Tibial nerve (tissue), 4 donors: Measurements from ENCODE around the gene ECT2. TPM values are rescaled to one million over a fixed set of nuclear protein-coding genes. Genes with fewer than 3 reads are reported as not detected.
A peak's percentile ranks its signal among the peaks of the same experiment; 100 is the strongest.
"Not testable (repeated sequence)": the region's sequence is repeated elsewhere in the genome, so short reads cannot be mapped to it uniquely, and the experiment has no call there.

ENCODE experiments used
- DNase-seq, 2 donors: peaks; one replicate each; pipeline ENCODE4 v3.0.0-alpha.2; 2019; ENCODE audit warnings: low spot score in 2 of 2
- H3K27ac ChIP-seq, 4 donors: fragments of 200-600 bp; sonication (generic) in 3 of 4; one replicate each; pipeline ENCODE4 v1.5.1; 2017 to 2019; ENCODE audit warnings: mild to moderate bottlenecking in 1 of 4
- H3K27me3 ChIP-seq, 2 donors: fragments of 200-600 bp; sonication (generic) in 1 of 2; one replicate each; pipeline versions ENCODE4 v1.5.1 to v1.6.0; 2017 to 2019
- H3K36me3 ChIP-seq, 3 donors: fragments of 200-600 bp; sonication (generic); one replicate each; pipeline ENCODE4 v1.5.1; 2018 to 2019
- H3K4me1 ChIP-seq, 4 donors: fragments of 200-600 bp; sonication (generic) in 3 of 4; one replicate each; pipeline ENCODE4 v1.5.1; 2017 to 2019
- H3K4me3 ChIP-seq, 4 donors: fragments of 200-600 bp; sonication (generic) in 3 of 4; one replicate each; pipeline ENCODE4 v1.5.1; 2017 to 2019; ENCODE audit warnings: mild to moderate bottlenecking in 1 of 4, moderate library complexity in 1 of 4
- H3K9me3 ChIP-seq, 4 donors: fragments of 200-600 bp; sonication (generic) in 3 of 4; one replicate each; pipeline ENCODE4 v1.5.1; 2017 to 2019
- EP300 ChIP-seq, 2 donors: sonication (generic); formaldehyde crosslinking; IDR thresholded peaks; one replicate each; pipeline ENCODE4 v1.6.1; 2017; ENCODE audit warnings: antibody characterized with exemption in 2 of 2, mild to moderate bottlenecking in 1 of 2
- POLR2A ChIP-seq, 2 donors: fragments of 450-650 bp; IDR thresholded peaks; one replicate each; pipeline ENCODE4 v1.6.1; 2017; ENCODE audit warnings: antibody characterized with exemption in 2 of 2, mild to moderate bottlenecking in 2 of 2, moderate library complexity in 2 of 2
- WGBS, 2 donors: methylation state at CpG; one replicate each; pipeline ENCODE4 v1.1.5; 2018; 5-methylcytosine and 5-hydroxymethylcytosine counted together
- total RNA-seq, 4 donors: library from RNA; depleted of rRNA; stranded (reverse); fragments of >200 nt; gene quantifications; one replicate each; pipeline ENCODE4 v1.1.0, GENCODE V29; 2016
- TF ChIP-seq, protein P1 (sequence below), 5 experiments: fragments of 200-600 bp in 3 of 5; fragments of 450-650 bp in 2 of 5; sonication (generic) in 3 of 5; IDR thresholded peaks; one replicate each; pipeline ENCODE4 v1.5.1; 2016 to 2019; ENCODE audit warnings: antibody characterized with exemption in 5 of 5, mild to moderate bottlenecking in 3 of 5, moderate library complexity in 2 of 5

ECT2 gene
- total RNA-seq, 4 donors from 2014 or later = 3.1 to 9.0 (median 7.0) TPM

DNA sequence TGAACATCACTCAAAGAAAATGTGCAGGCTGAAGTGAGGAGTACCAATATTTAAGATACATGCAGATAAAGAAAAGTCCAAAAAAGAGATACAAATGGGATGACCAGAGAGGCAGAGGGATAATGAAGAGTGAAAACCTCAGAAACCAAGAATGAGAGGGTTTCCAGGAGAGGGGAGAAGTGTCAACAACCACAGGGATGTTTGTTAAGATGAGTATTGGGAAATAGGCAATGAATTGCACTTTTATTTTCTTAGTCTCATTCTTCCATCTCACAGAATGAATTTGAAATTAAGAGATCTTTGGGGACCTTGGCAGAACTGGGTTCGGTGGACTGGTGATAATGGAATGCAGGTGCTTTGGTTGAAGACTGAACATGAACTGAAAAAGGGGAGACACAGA, 102.5 kb downstream of the ECT2 start:
- no peaks in the 10 kb centered on the region for H3K27me3 ChIP-seq
- H3K36me3 ChIP-seq = no peaks in the 10 kb centered on the region
- TF ChIP-seq, protein P1, sequence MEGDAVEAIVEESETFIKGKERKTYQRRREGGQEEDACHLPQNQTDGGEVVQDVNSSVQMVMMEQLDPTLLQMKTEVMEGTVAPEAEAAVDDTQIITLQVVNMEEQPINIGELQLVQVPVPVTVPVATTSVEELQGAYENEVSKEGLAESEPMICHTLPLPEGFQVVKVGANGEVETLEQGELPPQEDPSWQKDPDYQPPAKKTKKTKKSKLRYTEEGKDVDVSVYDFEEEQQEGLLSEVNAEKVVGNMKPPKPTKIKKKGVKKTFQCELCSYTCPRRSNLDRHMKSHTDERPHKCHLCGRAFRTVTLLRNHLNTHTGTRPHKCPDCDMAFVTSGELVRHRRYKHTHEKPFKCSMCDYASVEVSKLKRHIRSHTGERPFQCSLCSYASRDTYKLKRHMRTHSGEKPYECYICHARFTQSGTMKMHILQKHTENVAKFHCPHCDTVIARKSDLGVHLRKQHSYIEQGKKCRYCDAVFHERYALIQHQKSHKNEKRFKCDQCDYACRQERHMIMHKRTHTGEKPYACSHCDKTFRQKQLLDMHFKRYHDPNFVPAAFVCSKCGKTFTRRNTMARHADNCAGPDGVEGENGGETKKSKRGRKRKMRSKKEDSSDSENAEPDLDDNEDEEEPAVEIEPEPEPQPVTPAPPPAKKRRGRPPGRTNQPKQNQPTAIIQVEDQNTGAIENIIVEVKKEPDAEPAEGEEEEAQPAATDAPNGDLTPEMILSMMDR (IDR thresholded peaks at IDR 0.05) = no peak
- no peak for TF ChIP-seq EP300 (IDR thresholded peaks at IDR 0.05)
- TF ChIP-seq POLR2A (IDR thresholded peaks at IDR 0.05) = no peak
- H3K9me3 ChIP-seq = no peaks in the 10 kb centered on the region
- no peak overlapping the region for H3K27ac ChIP-seq
- no peak overlapping the region for H3K4me3 ChIP-seq
- DNase-seq = no peak
- 66 to 80% methylated on average over 1 of the region's 1 CpG for WGBS, 2 donors
- no peaks in the 10 kb centered on the region for H3K4me1 ChIP-seq

DNA sequence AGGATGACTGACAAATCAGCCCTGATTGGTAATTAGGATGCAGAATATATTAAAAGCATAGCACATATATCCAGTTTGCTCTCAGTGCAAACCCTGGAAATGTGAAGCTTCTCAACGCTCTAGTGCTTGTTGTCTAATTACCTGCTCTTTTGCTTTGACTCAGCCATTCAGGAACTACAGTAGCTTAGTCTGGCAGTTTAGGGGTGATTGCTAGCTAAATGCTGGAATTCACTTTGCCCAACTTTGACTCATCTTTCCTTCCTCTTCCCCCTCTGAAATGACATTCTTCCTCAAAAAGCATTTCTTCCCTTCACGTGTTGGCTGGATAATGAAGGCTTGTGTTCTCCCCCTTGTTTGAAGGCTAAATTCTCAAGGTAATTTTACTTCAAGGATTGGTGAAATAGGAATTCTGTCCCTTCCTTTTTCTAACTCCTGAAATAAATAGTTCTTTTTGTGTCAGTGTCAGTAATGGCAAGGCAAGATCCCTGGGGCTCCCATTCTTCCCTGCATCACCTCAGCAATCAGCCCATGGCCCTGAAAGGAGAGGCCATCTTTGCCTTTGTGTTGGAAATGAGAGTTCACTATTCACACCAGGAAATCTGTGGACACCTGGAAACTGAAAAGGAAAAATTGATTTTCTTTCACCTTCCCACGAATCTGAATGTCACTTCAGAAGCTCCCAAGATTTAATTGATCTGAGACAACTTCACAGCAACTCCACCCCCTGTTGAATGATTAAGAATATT, 103.6 kb downstream of the ECT2 start:
- Histone ChIP-seq H3K4me3 (no peak overlapping the region), H3K9me3 (no peaks in the 10 kb centered on the region), H3K27ac (no peak overlapping the region), H3K4me1 (no peaks in the 10 kb centered on the region), H3K27me3 (no peaks in the 10 kb centered on the region), H3K36me3 (no peaks in the 10 kb centered on the region)
- WGBS, 2 donors = 39 to 45% methylated on average over 3 of the region's 3 CpGs
- DNase-seq = no peak
- TF ChIP-seq EP300 (IDR thresholded peaks at IDR 0.05) (no peak), POLR2A (IDR thresholded peaks at IDR 0.05) (no peak)
- TF ChIP-seq, protein P1 (IDR thresholded peaks at IDR 0.05) = no peak

DNA sequence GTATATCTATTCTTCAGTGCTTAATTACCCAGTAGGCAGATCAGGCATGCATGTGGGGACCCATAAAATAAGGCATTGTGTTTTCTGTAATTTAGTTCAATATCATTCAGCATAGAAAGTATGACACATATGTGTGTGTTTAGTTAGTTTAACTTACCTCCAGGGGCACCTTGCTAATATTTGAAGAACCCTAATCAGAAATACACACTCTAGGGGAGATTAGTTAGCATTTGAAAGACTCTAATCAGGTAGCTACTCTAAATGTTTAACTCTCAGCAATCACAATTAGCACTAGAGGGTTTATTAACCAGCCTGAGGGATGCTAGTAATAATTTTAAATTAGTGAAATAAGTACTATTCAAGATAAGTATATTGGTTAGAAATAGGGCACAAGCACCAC, 104.5 kb downstream of the ECT2 start:
- no peaks in the 10 kb centered on the region for H3K4me1 ChIP-seq
- H3K27me3 ChIP-seq = no peaks in the 10 kb centered on the region
- TF ChIP-seq, protein P1 (IDR thresholded peaks at IDR 0.05) = no peak
- TF ChIP-seq POLR2A (IDR thresholded peaks at IDR 0.05) (no peak), EP300 (IDR thresholded peaks at IDR 0.05) (no peak)
- no peaks in the 10 kb centered on the region for H3K9me3 ChIP-seq
- DNase-seq = no peak
- no peak overlapping the region for H3K4me3 ChIP-seq
- no peak overlapping the region for H3K27ac ChIP-seq
- H3K36me3 ChIP-seq = no peaks in the 10 kb centered on the region

DNA sequence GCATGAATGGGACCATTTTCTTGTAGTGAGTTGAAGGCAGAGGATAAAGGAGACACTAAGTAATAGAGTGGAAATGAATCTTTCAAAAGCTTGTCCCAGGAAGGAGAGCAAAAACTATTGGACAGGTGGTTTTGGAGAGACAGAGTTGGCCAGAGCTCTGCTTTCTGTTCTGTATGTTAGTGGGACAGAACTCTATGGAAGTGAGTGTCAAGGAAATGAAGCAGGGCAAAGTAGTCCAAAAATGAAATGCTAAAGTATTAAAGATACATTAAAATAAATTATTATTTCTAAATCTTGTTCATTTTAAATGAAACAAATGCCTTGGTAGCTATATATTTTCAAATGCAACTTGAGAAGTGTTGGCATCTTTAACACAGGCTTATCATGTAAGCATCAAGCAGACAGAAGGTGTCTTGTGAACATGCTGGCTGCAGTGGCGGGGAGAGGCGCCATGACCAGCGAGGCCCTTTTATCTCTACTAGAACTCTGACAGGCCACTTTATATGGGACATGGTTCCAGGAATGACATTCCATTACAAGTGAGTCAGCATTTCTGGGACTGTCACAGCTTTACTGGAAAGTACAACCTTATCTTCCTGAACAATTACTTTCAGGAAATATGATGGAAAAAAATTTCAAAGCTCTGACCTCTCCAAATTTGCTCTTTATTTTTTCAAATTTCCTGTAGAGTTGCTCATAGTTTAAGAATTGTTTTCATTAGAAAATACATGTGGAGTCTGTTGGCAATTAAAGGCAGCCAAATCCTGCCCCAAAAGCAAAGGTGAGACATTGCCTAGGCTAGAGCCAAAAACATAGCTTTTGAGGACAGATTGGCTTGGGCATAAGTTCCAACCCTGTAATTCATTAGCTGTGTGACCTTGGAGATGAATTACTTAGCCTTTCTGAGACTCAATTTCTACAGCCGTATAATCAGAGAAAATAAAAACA, 106.5 kb downstream of the ECT2 start:
- TF ChIP-seq, protein P1 (IDR thresholded peaks at IDR 0.05) = no peak
- TF ChIP-seq EP300 (IDR thresholded peaks at IDR 0.05) = peak; percentile 62 to 65
- TF ChIP-seq POLR2A (IDR thresholded peaks at IDR 0.05) = no peak
- Histone ChIP-seq H3K27me3 (no peaks in the 10 kb centered on the region), H3K36me3 (no peaks in the 10 kb centered on the region), H3K4me3 (no peak overlapping the region), H3K9me3 (no peaks in the 10 kb centered on the region), H3K4me1 (no peaks in the 10 kb centered on the region), H3K27ac (no peak overlapping the region)
- 70 to 72% methylated on average over 4 of the region's 4 CpGs for WGBS, 2 donors
- no peak for DNase-seq

DNA sequence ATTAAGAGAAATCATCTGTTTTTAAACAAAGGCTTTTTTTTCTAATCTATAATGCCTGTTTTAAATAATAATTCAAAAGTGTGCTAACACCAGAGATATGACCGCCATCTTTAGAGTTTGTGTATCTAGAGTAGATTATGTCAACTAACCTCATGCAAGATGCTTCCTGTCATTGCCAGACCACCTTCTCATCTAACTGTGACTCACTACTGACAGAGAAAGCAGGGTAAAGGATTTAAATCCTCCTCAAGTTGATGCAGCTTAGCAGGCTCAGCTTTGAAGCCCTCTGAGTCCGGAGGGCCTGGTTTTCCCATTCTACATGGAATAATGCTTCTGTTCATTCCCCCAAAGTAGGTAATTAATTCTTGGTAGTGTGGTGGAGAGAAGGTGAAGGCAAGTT, 108.5 kb downstream of the ECT2 start:
- TF ChIP-seq EP300 (IDR thresholded peaks at IDR 0.05) (no peak), POLR2A (IDR thresholded peaks at IDR 0.05) (no peak)
- TF ChIP-seq, protein P1 (IDR thresholded peaks at IDR 0.05) = no peak
- 69 to 86% methylated on average over 2 of the region's 2 CpGs for WGBS, 2 donors
- no peaks in the 10 kb centered on the region for H3K4me1 ChIP-seq

DNA sequence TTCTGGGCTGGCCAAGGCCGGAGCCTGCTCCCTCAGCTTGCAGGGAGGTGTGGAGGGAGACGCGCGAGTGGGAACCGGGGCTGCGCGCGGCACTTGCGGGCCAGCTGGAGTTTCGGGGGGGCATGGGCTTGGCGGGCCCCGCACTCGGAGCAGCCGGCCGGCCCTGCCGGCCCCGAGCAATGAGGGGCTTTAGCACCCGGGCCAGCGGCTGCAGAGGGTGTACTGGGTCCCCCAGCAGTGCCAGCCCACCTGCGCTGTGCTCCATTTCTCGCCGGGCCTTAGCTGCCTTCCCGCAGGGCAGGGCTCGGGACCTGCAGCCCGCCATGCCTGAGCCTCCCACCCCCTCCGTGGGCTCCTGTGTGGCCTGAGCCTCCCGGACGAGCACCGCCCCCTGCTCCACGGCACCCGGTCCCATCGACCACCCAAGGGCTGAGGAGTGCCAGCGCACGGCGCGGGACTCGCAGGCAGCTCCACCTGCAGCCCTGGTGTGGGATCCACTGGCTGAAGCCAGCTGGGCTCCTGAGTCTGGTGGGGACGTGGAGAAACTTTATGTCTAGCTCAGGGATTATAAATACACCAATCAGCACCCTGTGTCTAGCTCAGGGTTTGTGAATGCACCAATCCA, 116.3 kb downstream of the ECT2 start:
- DNase-seq, H3K27ac ChIP-seq, H3K27me3 ChIP-seq, H3K4me3 ChIP-seq, H3K36me3 ChIP-seq, H3K9me3 ChIP-seq: not testable (repeated sequence)
- WGBS, 2 donors = 92 to 97% methylated on average over 9 to 37 of the region's 38 CpGs
- H3K4me1 ChIP-seq = peaks cover 0 to 16% (median 3%) of the 10 kb centered on the region in 4 donors

More for the DNA sequence above, 108.5 kb downstream of the ECT2 start:
- Histone ChIP-seq H3K36me3 (no peaks in the 10 kb centered on the region), H3K27me3 (no peaks in the 10 kb centered on the region), H3K27ac (no peak overlapping the region), H3K4me3 (no peak overlapping the region), H3K9me3 (no peaks in the 10 kb centered on the region)
- no peak for DNase-seq
